HG02852 (cell line): ENCODE data around the gene ACTN4.

Experiments used
- ATAC-seq: cut with Tn5 transposase; IDR thresholded peaks from one replicate; pipeline ENCODE4 v1.9.1; 2021; ENCODE audit warnings: mild to moderate bottlenecking, moderate library complexity; ENCODE audit not compliant: unreplicated experiment

ACTN4 gene

DNA sequence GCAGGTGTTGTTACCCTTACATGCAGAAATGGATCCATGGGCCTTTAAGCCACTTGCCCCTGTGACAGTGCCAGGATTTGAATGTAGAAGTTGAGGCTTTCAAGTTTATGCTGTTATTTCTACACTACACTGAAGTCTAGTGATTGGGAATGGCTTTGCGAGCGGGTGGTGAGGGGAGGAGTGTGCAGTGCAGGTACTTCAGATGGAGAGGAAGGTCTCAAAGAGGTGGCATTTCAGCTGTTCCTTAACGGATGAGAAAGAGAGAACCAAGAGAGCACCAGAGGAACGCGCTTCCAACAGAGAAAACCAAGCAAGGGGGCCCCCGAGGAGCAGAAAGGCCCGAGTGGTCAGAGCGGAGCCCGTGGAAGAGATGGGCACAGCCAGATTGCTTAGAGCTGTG lies 13.3 kb downstream of the ACTN4 start:
- ATAC-seq = no peak

DNA sequence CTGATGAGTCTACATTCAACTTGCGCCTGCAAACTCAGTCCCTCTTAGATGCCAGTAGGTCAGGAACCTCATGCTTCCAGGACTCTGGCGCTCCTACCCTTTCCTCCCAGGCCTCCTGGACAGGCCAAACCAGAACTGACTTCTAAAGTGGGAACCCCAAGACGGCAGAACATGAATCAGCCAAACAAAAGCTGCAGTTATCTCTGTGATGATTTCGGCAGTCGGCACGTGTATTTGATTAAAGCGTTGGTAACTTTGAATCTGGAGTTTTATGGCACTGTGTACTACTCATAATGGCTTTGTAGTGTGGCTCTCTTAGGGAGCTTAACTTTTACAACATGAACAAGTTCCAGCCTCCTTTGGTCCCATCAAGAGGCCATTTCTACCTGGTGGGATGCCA lies 13.7 kb downstream of the ACTN4 start:
- no peak for ATAC-seq

DNA sequence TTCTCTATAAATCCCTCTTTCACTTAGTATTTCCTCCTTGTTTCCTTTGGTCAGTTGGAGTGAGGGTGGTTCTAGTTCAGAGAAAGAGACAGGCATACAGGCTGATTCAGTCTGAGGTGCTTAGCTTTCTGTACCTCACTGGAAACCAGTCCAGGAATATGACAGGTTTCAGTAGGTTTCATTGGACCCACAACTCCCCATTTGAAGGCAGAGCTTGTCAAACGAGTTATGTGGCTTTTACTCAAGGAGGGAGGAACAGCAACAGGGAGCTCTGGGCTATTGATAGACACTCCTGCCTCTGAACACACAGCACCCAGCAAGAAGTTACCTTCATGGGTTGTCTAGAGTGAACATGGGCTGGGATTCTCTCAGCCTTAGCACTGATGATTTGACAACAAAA lies 14.5 kb downstream of the ACTN4 start:
- ATAC-seq = no peak

DNA sequence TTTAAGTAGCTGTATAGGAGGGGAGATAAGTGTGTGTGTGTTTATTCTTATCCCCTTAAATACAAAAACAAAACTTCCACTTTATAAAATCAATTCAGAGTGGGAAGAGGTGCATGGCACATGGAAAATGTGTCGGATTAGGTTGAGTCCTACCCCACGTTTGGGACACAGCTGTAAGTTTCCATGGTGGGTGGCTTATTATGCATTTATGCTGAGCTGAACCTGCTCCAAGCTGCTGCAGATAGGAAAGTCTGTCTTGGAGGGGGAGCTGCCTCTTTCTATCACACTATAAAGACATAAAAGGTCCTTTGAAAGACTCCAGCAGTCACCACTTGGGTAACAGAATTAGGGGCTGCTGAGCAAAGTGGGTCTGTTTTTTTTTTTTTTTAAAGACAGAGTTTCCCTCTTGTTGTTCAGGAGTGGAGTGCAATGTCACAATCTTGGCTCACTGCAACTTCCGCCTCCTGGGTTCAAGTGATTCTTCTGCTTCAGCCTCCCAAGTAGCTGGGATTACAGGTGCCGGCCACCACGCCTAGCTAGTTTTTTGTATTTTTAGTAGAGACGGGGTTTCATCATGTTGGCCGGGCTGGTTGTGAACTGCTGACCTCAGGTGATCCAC lies 15.2 kb downstream of the ACTN4 start:
- ATAC-seq = no peak

DNA sequence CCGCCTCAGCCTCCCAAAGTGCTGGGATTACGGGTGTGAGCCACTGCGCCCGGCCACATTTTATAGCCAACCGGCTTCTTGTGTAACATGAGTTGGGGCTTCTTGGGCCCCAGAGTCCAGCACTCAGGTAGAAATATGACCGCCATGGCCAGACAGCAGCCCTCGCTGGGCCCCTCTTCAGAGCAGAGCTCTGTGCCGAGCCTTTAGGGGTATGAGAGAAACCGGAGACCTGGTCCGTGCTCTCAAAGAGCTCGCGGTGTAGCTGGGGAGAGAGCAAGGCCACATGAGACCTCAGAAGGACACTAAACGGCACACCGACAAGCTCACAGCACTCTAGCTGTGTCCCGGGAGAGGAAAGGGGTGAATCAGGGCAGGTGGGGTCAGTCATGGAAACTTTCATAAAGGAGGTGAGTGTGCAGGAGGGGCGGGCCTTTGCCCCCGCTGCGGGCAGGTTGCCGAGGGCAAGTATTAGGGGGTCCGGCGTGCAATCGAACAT lies 15.8 kb downstream of the ACTN4 start:
- ATAC-seq = no peak

DNA sequence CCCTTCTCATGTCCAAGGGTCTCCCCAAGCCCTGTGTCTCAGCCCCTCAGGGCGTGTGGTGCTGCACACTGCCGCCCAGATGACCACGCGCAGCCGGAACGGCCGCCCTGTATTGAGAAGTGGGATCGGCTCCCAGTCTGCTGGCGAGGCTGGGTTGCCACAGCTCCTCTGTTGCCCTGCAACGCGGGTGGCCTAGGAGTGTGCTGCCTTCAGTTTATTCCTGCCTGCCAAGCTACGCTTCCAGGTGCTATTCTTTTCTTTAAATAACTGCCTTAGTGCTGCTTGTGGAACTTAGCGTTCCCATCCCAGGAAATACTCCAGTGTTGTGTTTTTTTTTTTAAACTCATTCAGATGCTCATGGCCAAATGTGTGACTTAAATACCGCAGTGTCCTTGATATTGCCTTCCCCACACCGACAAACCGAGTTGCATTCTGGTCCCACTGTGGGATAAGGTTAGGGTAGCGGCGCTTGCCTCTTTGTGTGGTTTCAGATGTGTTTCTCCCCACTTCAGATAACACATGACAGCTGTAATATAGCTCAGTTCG lies 16.6 kb downstream of the ACTN4 start:
- no peak for ATAC-seq

DNA sequence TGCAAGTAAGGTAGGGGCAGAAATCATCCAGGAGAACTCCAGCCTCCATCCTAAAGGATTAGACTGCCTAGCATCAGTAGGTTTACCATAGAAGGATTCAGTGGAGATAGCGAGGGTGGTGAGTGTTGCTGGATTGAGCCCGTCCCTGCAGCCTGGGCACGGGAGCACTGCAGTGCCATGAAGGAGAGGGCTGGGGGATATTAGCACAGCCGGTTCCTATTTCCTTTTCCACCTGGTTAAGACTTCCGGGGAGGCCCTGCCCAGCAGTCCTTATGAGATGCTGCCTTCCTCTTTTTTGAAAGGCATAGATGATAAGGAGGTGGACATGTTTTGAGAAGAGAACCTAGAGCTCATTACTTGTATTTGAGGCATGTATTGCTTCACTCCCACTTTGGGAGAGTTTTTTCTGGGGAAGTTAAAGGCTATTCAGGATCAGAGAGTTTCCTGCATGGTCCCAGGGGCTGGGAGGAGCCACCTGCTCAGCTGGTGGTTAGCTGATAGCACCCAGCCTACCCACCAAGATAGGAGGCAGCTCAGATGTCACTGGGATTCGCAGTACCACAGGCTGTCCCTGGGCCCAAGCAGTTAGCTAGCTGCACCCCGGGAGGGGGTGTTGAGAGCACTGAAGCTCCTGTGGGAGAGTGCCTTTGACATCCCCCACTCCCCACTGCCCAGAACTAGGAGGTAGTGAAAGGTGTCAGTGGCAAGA lies 17.2 kb downstream of the ACTN4 start:
- no peak for ATAC-seq

DNA sequence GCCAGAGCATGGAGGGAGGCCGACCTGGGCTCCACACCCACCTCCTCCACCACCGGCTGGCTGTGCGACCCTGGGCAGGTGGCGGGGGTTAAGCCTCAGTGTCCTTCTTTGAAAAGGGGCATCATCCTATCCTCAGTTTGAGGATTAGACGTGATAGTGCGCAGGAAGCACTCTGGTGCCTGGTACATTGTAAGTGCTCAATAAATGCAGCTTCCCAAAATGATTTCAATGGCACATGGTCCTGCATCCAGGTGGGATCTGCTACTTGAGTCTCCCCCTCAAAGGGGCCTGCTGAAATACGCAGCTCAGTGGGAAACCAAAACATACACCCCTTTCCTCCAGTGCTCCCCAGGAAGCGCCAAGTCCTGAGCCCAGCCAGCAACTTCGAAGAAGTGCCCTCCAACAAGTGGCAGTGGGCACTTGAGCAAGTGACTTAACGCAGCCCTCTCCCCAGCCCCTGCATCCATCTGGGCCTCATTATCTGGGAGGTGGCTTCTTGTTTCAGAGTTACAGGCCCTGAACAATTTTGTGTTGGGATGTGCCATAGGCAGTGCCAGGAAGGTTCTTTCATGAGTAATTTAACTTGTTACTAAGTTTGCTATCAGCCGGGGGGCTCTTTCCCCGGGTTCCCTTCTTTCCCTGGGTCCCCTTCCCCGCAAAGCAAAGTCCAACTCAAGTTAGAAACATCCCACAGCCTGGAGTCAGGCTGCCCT lies 17.9 kb downstream of the ACTN4 start:
- ATAC-seq = no peak

DNA sequence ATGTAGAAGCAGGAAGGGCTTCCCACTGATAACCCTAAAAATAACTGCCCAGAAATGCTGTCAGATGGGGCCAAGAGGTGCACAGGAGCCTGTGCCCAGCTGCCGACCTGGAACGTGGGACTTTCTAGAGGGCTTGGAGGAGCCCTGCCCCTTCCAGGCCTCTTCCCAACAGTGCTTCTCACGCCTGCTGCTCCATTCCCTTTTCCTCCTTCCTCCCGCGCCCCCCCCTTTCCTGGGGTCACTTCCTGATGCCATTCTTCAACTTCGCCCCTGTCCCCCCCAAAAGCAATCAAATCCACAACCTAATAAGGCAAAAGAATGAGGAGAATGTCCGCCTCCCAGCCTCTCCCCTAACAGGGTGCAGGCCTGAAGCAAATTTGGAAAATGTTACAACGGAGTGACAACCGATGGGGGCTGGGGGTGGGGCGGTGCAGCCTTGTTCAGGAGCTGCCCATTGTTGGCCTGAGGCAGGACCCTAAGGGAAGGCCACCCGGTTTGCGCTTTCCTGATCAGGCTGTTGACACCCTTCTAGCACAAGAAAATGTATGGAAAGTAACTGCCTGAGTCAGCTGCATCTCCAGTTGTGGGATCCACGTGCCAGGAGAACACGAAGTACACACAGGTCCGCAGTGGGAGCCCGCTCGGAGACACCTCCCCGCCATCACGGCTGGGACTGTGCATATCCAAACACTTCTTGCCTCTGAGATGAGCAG lies 18.7 kb downstream of the ACTN4 start:
- ATAC-seq = no peak

DNA sequence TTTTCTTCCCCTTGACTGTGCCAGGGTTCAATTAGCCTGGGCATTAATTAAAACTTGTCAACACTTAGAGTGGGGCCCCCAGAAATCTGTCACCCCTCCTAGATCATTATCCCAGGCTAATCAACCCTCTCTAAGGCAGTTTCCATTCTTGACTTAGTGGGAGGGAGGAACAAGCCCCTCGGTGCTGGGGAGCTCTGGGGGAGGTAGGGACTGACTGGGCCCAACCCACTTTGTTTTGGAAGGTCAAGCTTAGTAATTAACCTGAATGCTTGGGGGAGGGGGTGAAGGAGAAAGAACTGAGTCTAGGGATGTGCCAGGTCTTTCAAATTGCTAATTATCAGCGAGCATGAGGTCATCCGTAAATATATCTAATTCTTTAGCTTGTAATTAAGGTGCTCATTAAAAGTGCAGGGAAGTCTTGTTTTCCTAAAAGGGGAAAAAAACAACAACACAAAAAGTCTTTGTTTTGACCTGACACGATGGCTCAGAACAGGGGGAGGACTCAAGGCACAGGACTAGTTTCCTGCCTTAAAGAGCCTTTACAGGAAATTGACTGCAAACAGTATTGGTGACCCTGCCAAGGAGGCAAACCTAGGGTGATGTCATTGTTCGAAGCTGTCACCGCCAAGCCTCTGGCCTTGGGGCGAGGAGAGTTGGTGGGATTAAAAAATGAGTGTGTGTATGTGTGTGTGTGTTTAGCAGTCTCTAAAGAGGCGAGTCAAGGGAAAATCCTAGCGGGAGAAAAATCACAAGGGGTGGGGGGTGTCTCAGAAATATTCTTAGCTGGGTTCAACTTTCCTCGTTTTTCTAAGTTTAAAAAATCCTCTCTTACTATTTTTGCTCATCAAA lies 19.4 kb downstream of the ACTN4 start:
- no peak for ATAC-seq

DNA sequence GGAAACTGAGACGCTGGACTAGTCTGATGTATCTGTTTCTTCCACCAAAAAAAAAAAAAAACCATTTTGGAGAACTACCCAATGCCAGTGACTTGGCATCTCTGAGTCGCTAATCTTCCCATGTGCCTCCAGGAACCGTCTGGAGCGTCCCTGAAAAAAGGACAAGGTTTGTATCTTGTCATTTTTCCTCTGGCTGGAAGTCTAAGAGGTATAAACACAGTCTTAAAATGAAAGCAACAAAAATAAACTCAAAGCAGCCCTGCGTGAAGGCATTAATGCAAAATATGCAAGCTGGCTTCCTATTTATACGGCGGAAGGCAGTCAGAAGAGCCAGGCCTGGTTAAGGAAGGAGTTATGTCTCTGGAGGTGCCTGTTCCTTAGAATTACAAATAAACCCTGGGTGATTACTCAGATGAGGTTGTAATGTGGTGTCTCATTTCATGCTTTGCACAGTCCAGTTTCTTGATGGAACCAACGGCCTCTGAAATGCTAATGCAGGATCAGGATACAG lies 20.3 kb downstream of the ACTN4 start:
- ATAC-seq = no peak

DNA sequence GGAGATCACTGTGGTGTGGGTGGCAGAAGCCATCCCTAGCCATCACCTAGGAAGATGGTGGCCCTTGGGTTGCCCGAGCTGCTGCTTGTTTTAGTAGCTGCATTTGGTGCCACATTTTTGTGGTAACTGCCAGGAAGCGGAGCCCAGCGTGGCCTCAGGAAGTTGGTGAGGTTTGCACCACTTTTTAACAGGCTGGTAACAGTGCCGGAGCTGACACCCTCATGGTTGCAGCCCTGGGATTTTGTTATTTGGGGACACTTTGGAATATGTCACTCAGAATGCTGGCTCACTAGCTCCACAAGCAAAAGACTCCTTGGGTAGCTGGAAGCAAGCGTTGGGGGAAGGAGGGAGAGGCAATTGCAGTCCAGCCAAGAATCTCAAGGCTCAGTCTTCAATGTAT lies 22.1 kb downstream of the ACTN4 start:
- ATAC-seq = no peak

DNA sequence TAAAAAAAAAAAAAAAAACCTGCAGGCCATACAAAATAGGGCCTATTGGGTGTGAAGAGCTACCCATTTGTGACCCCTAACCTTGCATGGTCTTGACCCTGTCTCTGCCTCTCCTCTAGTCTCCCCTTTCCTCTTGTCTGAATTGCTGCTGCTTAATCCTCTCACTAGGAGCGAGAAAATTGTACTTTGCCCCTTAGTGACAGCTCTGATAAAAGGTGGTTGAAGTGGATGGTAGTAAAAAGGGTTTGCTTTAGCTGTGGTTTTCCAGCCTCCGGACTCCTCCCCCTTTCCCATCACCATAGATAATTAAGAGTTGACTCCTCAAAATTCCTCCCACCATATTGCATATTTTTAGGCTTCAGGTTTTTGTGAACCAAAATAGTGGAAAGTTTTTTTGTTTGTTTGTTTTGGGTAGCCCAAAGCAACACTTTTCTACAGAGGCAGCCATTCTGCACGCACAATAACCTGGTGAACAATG lies 23.5 kb downstream of the ACTN4 start:
- no peak for ATAC-seq

DNA sequence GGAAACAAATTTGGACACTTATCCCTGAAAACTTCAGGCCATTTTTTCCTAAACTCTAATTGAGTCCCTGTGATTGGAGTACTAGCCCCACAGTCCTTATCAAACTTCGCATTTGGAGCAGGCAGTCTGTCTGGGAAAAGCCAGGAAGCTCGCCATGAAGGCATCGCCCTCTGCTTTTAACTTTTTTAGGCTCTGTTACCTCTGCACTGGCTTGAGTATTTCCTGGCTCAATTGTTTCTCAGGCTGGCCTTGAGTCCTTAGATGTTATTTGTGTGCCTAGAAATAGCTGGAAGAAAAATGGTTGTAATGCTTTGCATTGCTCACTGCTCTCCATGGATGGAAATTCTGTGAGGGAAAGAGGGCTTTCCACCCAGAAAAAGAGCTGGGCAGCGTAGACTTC lies 24.2 kb downstream of the ACTN4 start:
- no peak for ATAC-seq

DNA sequence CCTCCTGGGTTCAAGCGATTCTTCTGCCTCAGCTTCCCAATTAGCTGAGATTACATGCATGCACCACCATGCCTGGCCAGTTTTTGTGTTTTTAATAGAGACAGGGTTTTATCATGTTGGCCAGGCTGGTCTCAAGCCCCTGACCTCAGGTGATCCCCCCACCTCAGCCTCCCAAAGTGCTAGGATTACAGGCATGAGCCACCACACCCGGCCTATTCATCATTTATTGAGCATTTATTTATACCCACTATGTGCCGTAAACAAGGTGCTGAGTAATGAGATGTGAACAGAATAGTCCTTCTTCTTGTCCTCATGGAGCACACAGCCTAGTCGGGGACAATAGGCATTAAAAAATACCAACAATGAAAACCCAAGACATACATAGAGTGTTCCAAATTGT lies 25.6 kb downstream of the ACTN4 start:
- ATAC-seq = no peak

DNA sequence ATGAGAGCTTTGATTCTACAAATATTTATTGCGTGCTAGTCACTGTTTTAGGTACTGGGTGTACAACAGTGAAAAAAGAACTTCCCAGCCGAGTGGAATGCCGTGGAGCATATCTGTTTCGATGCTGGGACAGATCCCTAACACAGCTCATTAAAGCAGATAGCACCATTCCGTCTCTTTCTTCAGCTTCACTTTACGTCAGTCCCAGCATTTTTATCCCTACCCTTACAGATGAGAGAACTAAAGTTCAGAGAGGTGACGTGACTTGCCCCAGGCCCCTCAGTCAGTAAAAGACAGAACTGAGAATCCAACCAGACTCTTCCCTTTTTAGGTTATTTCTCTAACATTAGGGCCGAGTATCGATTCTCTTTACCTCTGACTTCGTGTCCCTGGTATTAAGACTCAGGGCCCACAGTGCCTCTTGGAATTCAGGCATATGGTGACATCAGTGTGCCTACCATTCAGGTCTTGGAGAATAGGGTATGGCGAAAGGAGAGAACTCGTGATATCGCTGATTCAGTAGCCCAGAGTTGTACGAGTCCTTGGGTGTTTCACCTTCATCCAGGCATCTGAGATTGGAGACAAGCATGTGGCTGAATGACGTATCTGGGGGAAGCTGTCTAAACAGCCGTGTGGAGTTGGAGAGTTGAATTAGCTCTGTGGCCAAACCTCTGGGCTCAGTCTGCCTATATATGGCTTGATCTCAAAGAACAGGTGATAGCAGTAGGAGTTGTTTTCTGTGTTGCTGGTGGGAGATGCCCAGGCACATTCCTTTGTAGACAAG lies 27.1 kb downstream of the ACTN4 start:
- ATAC-seq = no peak

DNA sequence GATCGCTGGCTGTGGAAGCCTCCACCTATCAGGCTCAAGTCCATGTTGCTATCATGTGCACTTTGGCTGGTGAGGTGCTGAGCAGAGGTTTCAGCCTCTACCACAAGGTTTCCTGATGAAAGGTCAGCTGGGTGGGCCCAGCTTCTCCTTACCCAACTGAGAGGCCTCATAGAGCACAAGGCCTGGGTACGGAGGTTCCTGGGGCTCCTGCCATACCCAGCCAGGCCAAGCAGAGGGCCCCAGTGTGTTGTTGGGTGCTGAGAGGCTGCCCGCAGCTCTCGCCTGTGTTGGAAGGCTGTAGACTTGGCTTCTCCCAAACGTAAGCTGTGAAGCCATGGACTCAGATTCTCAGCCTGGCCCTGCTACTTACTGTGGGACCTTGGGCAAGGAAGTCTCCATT lies 28.2 kb downstream of the ACTN4 start:
- no peak for ATAC-seq

DNA sequence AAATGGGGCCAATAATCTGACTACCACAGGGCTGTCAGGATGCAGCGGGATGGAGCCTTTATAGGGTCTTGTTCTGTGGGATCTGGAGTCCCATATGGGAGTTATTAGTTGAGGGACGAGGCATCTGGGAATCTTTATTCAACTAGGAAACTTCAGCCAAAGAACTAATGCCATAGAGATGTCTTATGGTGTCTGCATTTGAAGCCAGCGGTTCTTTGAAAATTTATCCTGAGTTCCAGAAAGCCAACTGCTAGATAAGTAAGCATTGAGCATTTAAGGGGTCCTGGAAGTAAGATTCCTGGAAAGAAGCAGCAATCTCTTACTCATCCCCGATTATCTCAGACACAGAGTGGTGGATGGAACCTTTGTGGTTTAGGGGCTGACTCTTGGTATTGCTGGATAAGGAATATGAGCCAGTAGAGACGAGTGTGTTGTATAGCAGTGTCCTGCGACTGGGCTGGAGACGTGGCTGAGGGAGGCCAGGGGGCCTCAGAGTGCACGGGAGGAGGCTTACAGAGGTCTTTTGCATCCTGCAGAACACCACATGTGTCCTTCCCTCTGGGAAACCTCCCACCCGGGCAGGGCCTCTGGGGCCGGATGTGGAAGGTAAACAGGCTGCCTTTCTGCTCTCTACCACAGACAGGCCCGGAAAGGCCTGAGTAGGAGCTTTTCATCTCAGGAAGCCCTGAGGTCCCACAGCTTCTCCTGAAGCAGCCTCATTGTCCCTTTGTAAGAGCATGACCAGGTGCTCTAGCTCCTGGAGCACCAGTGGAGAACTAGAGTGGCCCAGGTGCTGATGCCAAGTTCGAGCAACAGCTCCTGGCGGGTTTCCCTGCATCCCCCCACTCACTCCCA lies 28.8 kb downstream of the ACTN4 start:
- ATAC-seq = no peak
